ENCODE measurements around the gene YPEL1. TPM values are rescaled to one million over a fixed set of nuclear protein-coding genes. Genes with fewer than 3 reads are reported as not detected.

Gene YPEL1
- total RNA-seq, 1 experiment from 2014 or later = 3.1 TPM

DNA sequence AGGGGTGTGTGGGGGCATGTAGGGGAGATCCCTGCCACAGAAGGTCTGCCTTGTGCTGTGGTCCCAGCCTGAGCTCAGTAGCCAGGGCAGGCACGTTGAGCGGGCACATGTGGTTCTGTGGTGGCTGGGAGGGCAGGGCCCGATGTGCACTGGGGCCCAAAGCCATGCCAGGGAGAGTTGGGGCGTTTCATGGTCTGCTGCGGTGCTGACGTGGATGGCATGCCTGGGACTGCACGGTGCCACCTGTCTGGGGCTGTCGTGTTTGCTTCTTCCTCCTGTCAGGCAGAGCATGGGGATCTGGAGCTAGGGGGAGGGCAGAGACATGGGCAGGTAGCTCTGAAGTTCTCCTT is 50.5 kb downstream of the YPEL1 start (continued):
- TF ChIP-seq CBX3 (IDR thresholded peaks at IDR 0.05; ENCODE audit: low read depth) (no peak), ATF3 (IDR thresholded peaks at IDR 0.05) (no peak), EZH2phosphoT487 (IDR thresholded peaks at IDR 0.05; ENCODE audit: borderline replicate concordance) (no peak), FOSL1 (IDR thresholded peaks at IDR 0.05; ENCODE audit: low read depth) (no peak), YY1 (IDR thresholded peaks at IDR 0.05; ENCODE audit: extremely low read depth, insufficient replicate concordance, low read depth, low read length) (no peak), RAD21 (IDR thresholded peaks at IDR 0.05; ENCODE audit: low read depth) (no peak), JUND (IDR thresholded peaks at IDR 0.05) (no peak), SP1 (IDR thresholded peaks at IDR 0.05; ENCODE audit: low read depth) (no peak)

GRCh38 chr22:21684492-21685163 is 51.0 kb downstream of the YPEL1 start:
- ChIA-PET POLR2A (no interaction called here), CTCF (interaction anchor here (0.7 kb wide), 1 partner anchor 9 kb away, joined by 3 read pairs; no protein-coding TSS in a partner anchor), RAD21 (ENCODE audit: low non-redundant PET in 1 of 2, low total read pairs in 2 of 2, uncharacterized antibody in 2 of 2, unreplicated experiment in 2 of 2) (no interaction called here)
- no peak overlapping the region for H3K27ac ChIP-seq (ENCODE audit: low read depth, low read length)
- intact Hi-C loops (cut with micrococcal nuclease) = no loop called here
- no peaks in the 10 kb centered on the region for H4K20me1 ChIP-seq (ENCODE audit: insufficient read depth)
- ATAC-seq = no peak
- H3K9me3 ChIP-seq (ENCODE audit: control insufficient read depth in 1 of 2, insufficient read depth in 1 of 2, low read depth in 1 of 2, low read length in 2 of 2) = no peaks in the 10 kb centered on the region
- H3K4me1 ChIP-seq (ENCODE audit: control insufficient read depth in 1 of 2, insufficient read depth in 2 of 2, low read length in 2 of 2) = peaks cover 0 to 6% of the 10 kb centered on the region in 2 experiments; a peak in 1 of 4 replicates
- no peaks in the 10 kb centered on the region for H3K9me2 ChIP-seq (ENCODE audit: insufficient read depth)
- H3K4me3 ChIP-seq (replicated peaks in 1 of 2; ENCODE audit: low read depth in 1 of 2, low read length in 2 of 2) = no peak overlapping the region
- H3K36me3 ChIP-seq (ENCODE audit: control insufficient read depth in 1 of 2, insufficient read depth in 2 of 2, low read length in 2 of 2) = peaks cover 7 to 9% of the 10 kb centered on the region in 2 experiments; a peak in 3 of 4 replicates
- H3K4me2 ChIP-seq (ENCODE audit: low read length) = no peak overlapping the region
- H3K9ac ChIP-seq (ENCODE audit: low read length) = no peak overlapping the region
- no peaks in the 10 kb centered on the region for H3K79me2 ChIP-seq (ENCODE audit: insufficient read depth, low read length)
- H2AFZ ChIP-seq (ENCODE audit: low read depth, low read length, poor library complexity, severe bottlenecking) = no peak overlapping the region
- no peak for DNase-seq (ENCODE audit: low read depth, low spot score)
- no peaks in the 10 kb centered on the region for H3K27me3 ChIP-seq (ENCODE audit: insufficient read depth, low read length)
- BruUV-seq (replicated peaks) = no TSS peak
- TF ChIP-seq RAD21 (IDR thresholded peaks at IDR 0.05; ENCODE audit: low read depth) = no peak
- no peak for TF ChIP-seq FOSL1 (IDR thresholded peaks at IDR 0.05; ENCODE audit: low read depth)
- no peak for TF ChIP-seq ZBTB33 (IDR thresholded peaks at IDR 0.05; ENCODE audit: extremely low read depth, insufficient replicate concordance, low read length)
- no peak for TF ChIP-seq CTCF (IDR thresholded peaks at IDR 0.05 in 2 of 3, conservative IDR thresholded peaks at IDR 0.05 in 1 of 3; ENCODE audit: borderline replicate concordance in 1 of 3, insufficient read depth in 1 of 3, low read depth in 2 of 3, low read length in 2 of 3)
- no peak for TF ChIP-seq SIN3A (IDR thresholded peaks at IDR 0.05; ENCODE audit: low read depth)
- TF ChIP-seq SP1 (IDR thresholded peaks at IDR 0.05; ENCODE audit: low read depth) = no peak
- no peak for TF ChIP-seq EZH2 (IDR thresholded peaks at IDR 0.05)
- no peak for TF ChIP-seq SRF (IDR thresholded peaks at IDR 0.05; ENCODE audit: low read depth)
- no peak for TF ChIP-seq ZFX (IDR thresholded peaks at IDR 0.05)
- no peak for TF ChIP-seq POLR2AphosphoS5 (IDR thresholded peaks at IDR 0.05; ENCODE audit: low read depth, low read length)
- no peak for TF ChIP-seq ZNF274 (IDR thresholded peaks at IDR 0.05; ENCODE audit: low read depth, low read length)
- no peak for TF ChIP-seq EZH2phosphoT487 (IDR thresholded peaks at IDR 0.05; ENCODE audit: borderline replicate concordance)
- TF ChIP-seq ATF3 (IDR thresholded peaks at IDR 0.05) = no peak
- TF ChIP-seq, protein P1, sequence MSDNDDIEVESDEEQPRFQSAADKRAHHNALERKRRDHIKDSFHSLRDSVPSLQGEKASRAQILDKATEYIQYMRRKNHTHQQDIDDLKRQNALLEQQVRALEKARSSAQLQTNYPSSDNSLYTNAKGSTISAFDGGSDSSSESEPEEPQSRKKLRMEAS (IDR thresholded peaks at IDR 0.05) = no peak
